Measurements from ENCODE around the gene CCDC190. TPM values are rescaled to one million over a fixed set of nuclear protein-coding genes. Genes with fewer than 3 reads are reported as not detected.
"Not testable (repeated sequence)": the region's sequence is repeated elsewhere in the genome, so short reads cannot be mapped to it uniquely, and the experiment has no call there.

Gene CCDC190
- total RNA-seq, 4 donors from 2014 or later, result 0.07 to 0.76 TPM; not detected in 2

GRCh38 chr1:162886705-162887104 lies 25.7 kb upstream of the CCDC190 start:
- Histone ChIP-seq H3K36me3 (no peaks in the 10 kb centered on the region), H3K4me1 (no peaks in the 10 kb centered on the region), H3K27me3 (no peaks in the 10 kb centered on the region), H3K9me3 (no peaks in the 10 kb centered on the region), H3K4me3 (no peak overlapping the region), H3K27ac (no peak overlapping the region)
- intact Hi-C loops (cut with DNase I; ENCODE audit: low total_unique reads), result no loop called here
- no peak for DNase-seq
- TF ChIP-seq POLR2A (IDR thresholded peaks at IDR 0.05), result no peak
- TF ChIP-seq CTCF (IDR thresholded peaks at IDR 0.05), result no peak

GRCh38 chr1:162885265-162885664 lies 24.3 kb upstream of the CCDC190 start:
- Histone ChIP-seq H3K27ac (no peak overlapping the region), H3K4me1 (no peaks in the 10 kb centered on the region), H3K36me3 (no peaks in the 10 kb centered on the region), H3K9me3 (no peaks in the 10 kb centered on the region), H3K4me3 (no peak overlapping the region), H3K27me3 (no peaks in the 10 kb centered on the region)
- intact Hi-C loops (cut with DNase I; ENCODE audit: low total_unique reads), result no loop called here
- TF ChIP-seq CTCF (IDR thresholded peaks at IDR 0.05) (no peak), POLR2A (IDR thresholded peaks at IDR 0.05) (no peak)
- DNase-seq, result no peak

- H3K27ac ChIP-seq, result no peak overlapping the region
- no peaks in the 10 kb centered on the region for H3K36me3 ChIP-seq
- no peaks in the 10 kb centered on the region for H3K27me3 ChIP-seq
- TF ChIP-seq CTCF (IDR thresholded peaks at IDR 0.05) (no peak), POLR2A (IDR thresholded peaks at IDR 0.05) (no peak)
- no peaks in the 10 kb centered on the region for H3K9me3 ChIP-seq
- no peak for DNase-seq
- intact Hi-C loops (cut with DNase I; ENCODE audit: low total_unique reads), result no loop called here
- no peaks in the 10 kb centered on the region for H3K4me1 ChIP-seq
- H3K4me3 ChIP-seq, result no peak overlapping the region
Observed at GRCh38 chr1:162884831-162885230, 23.9 kb upstream of the CCDC190 start.

GRCh38 chr1:162882248-162882674 lies 21.3 kb upstream of the CCDC190 start:
- Histone ChIP-seq H3K27ac (no peak overlapping the region), H3K4me1 (no peaks in the 10 kb centered on the region), H3K4me3 (no peak overlapping the region), H3K36me3 (no peaks in the 10 kb centered on the region), H3K9me3 (no peaks in the 10 kb centered on the region), H3K27me3 (no peaks in the 10 kb centered on the region)
- TF ChIP-seq POLR2A (IDR thresholded peaks at IDR 0.05) (no peak), CTCF (IDR thresholded peaks at IDR 0.05) (no peak)
- intact Hi-C loops (cut with DNase I; ENCODE audit: low total_unique reads), result no loop called here
- DNase-seq, result no peak

- no peaks in the 10 kb centered on the region for H3K27me3 ChIP-seq
- H3K36me3 ChIP-seq, result no peaks in the 10 kb centered on the region
- intact Hi-C loops (cut with DNase I; ENCODE audit: low total_unique reads), result no loop called here
- H3K4me1 ChIP-seq, result no peaks in the 10 kb centered on the region
- H3K4me3 ChIP-seq, result no peak overlapping the region
- H3K27ac ChIP-seq, result no peak overlapping the region
- TF ChIP-seq POLR2A (IDR thresholded peaks at IDR 0.05), result no peak
- no peak for TF ChIP-seq CTCF (IDR thresholded peaks at IDR 0.05)
- DNase-seq, result no peak
- no peaks in the 10 kb centered on the region for H3K9me3 ChIP-seq
Observed at GRCh38 chr1:162881590-162881989, 20.6 kb upstream of the CCDC190 start.

- intact Hi-C loops (cut with DNase I; ENCODE audit: low total_unique reads); H3K4me3 ChIP-seq; H3K27me3 ChIP-seq; H3K9me3 ChIP-seq; DNase-seq; H3K36me3 ChIP-seq; H3K4me1 ChIP-seq; H3K27ac ChIP-seq: not testable (repeated sequence)
Observed at GRCh38 chr1:162880617-162881016, 19.6 kb upstream of the CCDC190 start.
